ENCODE results near the gene MRPS5. TPM values are rescaled to one million over a fixed set of nuclear protein-coding genes. Genes with fewer than 3 reads are reported as not detected.

MRPS5 gene
- total and polyA plus RNA-seq, 2 donors, result 71.5 to 161 TPM

- Histone ChIP-seq H3K9me3 (ENCODE audit: control insufficient read depth in 2 of 2, insufficient read depth in 1 of 2, low read length in 1 of 2) (no peaks in the 10 kb centered on the region), H3K4me3 (ENCODE audit: low read length in 2 of 2) (no peak overlapping the region), H3K27me3 (ENCODE audit: control insufficient read depth in 2 of 2, insufficient read depth in 1 of 2, low read length in 1 of 2) (no peaks in the 10 kb centered on the region), H3K4me1 (ENCODE audit: control insufficient read depth in 2 of 2, insufficient read depth in 2 of 2, low read length in 2 of 2) (peaks cover 31 to 56% of the 10 kb centered on the region in 2 donors), H3K27ac (ENCODE audit: low read depth in 1 of 2, low read length in 1 of 2) (peak overlapping the region; percentile 68 to 100), H3K36me3 (ENCODE audit: control insufficient read depth in 2 of 2, insufficient read depth in 2 of 2, low read length in 1 of 2) (no peaks in the 10 kb centered on the region)
- peak in 1 of 9 donors; percentile 50 for DNase-seq (ENCODE audit: low read depth in 6 of 9, low spot score in 9 of 9)
- WGBS, result 75% methylated on average over 7 of the region's 7 CpGs
Observed at GRCh38 chr2:95079199-95079683, 42.4 kb downstream of the MRPS5 start.

DNA sequence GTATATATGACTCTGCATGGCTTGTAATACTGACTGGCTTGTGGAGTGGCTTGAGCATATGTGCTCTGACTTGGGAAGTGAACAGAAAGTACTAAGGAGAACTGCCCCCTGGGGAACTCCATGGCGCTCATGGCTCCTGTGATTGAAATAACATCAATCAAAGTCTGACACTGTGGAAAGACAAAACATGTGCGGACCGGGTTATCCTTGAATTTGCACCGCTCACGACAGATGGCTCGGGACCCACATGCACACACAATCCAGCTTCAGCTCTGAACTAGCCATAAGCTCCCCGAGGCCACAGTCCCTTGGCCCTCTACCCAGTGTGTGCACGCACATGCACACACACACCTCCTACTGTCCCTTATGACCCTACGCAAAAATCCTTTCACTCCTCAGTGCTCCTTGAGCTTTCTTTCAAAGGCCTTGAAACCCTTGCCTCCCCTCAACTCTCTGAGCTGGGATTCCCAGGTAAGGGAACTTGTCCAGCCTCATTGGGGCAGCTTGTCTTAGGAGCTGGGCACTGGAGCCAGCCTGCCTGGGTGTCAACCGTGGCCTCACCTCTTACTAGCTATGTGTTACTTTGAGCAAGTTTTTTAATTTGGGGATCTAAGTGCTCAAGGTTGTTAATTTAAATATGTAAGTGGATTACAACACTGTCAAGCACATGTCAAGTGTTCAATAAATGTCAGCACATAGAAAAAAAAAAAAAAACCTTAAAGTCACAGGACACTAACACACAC is 43.6 kb downstream of the MRPS5 start:
- 87% methylated on average over 10 of the region's 10 CpGs for WGBS
- H3K4me3 ChIP-seq (ENCODE audit: low read length in 2 of 2), result peak overlapping the region in 1 of 2 donors; percentile 70
- peaks cover 43 to 68% of the 10 kb centered on the region in 2 donors for H3K4me1 ChIP-seq (ENCODE audit: control insufficient read depth in 2 of 2, insufficient read depth in 2 of 2, low read length in 2 of 2)
- DNase-seq (ENCODE audit: low read depth in 6 of 9, low spot score in 9 of 9), result no peak
- no peaks in the 10 kb centered on the region for H3K36me3 ChIP-seq (ENCODE audit: control insufficient read depth in 2 of 2, insufficient read depth in 2 of 2, low read length in 1 of 2)
- H3K9me3 ChIP-seq (ENCODE audit: control insufficient read depth in 2 of 2, insufficient read depth in 1 of 2, low read length in 1 of 2), result no peaks in the 10 kb centered on the region
- no peaks in the 10 kb centered on the region for H3K27me3 ChIP-seq (ENCODE audit: control insufficient read depth in 2 of 2, insufficient read depth in 1 of 2, low read length in 1 of 2)
- peak overlapping the region; percentile 81 to 100 for H3K27ac ChIP-seq (ENCODE audit: low read depth in 1 of 2, low read length in 1 of 2)

- Histone ChIP-seq H3K27ac (ENCODE audit: low read depth in 1 of 2, low read length in 1 of 2) (peak overlapping the region; percentile 100), H3K36me3 (ENCODE audit: control insufficient read depth in 2 of 2, insufficient read depth in 2 of 2, low read length in 1 of 2) (no peaks in the 10 kb centered on the region), H3K9me3 (ENCODE audit: control insufficient read depth in 2 of 2, insufficient read depth in 1 of 2, low read length in 1 of 2) (no peaks in the 10 kb centered on the region), H3K4me1 (ENCODE audit: control insufficient read depth in 2 of 2, insufficient read depth in 2 of 2, low read length in 2 of 2) (peaks cover 48 to 74% of the 10 kb centered on the region in 2 donors), H3K27me3 (ENCODE audit: control insufficient read depth in 2 of 2, insufficient read depth in 1 of 2, low read length in 1 of 2) (no peaks in the 10 kb centered on the region), H3K4me3 (ENCODE audit: low read length in 2 of 2) (peak overlapping the region in 1 of 2 donors; percentile 70)
- DNase-seq (ENCODE audit: low read depth in 6 of 9, low spot score in 9 of 9), result peak in 2 of 9 donors; percentile 38 to 58
- WGBS, result 5% methylated on average over 3 of the region's 3 CpGs
Observed at GRCh38 chr2:95077530-95077825, 44.1 kb downstream of the MRPS5 start.

DNA sequence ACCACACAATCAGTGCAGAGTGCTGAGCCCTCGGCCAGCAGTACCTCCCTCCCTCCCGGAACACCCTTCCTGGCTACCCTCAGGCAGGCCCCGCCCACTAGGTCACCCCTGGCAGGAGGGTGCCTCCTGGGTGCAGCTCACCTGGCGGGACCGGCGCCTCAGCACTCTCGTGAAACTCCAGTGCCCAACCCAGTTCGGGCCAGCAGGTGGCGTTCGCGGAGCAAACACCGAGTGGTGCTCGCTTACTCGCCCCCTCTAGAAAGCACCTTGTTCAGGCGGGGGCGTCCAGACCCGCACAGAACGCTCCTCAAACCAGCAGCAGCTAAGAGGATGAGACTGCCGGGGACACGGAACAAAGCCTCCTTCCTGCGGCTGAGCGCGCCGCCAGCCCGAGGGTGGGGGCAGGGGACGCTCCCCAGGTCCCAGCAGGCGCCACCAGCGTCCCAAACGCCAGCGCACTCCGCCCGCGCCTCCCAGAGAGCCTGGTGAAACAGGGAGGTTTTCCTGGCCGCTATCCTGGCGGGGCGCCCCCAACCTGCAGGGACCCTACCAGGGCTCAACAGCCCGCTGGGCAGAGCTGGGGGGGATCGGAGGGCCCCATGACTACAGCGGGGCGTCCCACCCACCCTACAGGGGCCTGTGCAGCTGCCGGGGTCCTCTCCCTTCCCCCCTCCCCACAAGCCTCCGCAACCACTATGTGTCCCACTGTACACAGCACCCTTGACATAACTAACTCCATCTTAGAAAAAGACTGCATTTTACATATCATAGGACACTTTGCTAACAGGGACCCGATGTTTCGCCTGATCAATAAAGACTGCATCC is 44.7 kb downstream of the MRPS5 start:
- DNase-seq (ENCODE audit: low read depth in 6 of 9, low spot score in 9 of 9), result peak; percentile 86 to 98 (median 94)
- peak overlapping the region; percentile 100 for H3K27ac ChIP-seq (ENCODE audit: low read depth in 1 of 2, low read length in 1 of 2)
- peak overlapping the region; percentile 70 to 73 for H3K4me3 ChIP-seq (ENCODE audit: low read length in 2 of 2)
- no peaks in the 10 kb centered on the region for H3K27me3 ChIP-seq (ENCODE audit: control insufficient read depth in 2 of 2, insufficient read depth in 1 of 2, low read length in 1 of 2)
- peaks cover 53 to 79% of the 10 kb centered on the region in 2 donors for H3K4me1 ChIP-seq (ENCODE audit: control insufficient read depth in 2 of 2, insufficient read depth in 2 of 2, low read length in 2 of 2)
- no peaks in the 10 kb centered on the region for H3K9me3 ChIP-seq (ENCODE audit: control insufficient read depth in 2 of 2, insufficient read depth in 1 of 2, low read length in 1 of 2)
- no peaks in the 10 kb centered on the region for H3K36me3 ChIP-seq (ENCODE audit: control insufficient read depth in 2 of 2, insufficient read depth in 2 of 2, low read length in 1 of 2)
- 8% methylated on average over 44 of the region's 44 CpGs for WGBS

GRCh38 chr2:95075440-95076132 is 46.0 kb downstream of the MRPS5 start:
- Histone ChIP-seq H3K9me3 (ENCODE audit: control insufficient read depth in 2 of 2, insufficient read depth in 1 of 2, low read length in 1 of 2) (no peaks in the 10 kb centered on the region), H3K27me3 (ENCODE audit: control insufficient read depth in 2 of 2, insufficient read depth in 1 of 2, low read length in 1 of 2) (no peaks in the 10 kb centered on the region), H3K27ac (ENCODE audit: low read depth in 1 of 2, low read length in 1 of 2) (peak overlapping the region; percentile 100), H3K4me3 (ENCODE audit: low read length in 2 of 2) (peak overlapping the region; percentile 70 to 73), H3K4me1 (ENCODE audit: control insufficient read depth in 2 of 2, insufficient read depth in 2 of 2, low read length in 2 of 2) (peaks cover 54 to 82% of the 10 kb centered on the region in 2 donors), H3K36me3 (ENCODE audit: control insufficient read depth in 2 of 2, insufficient read depth in 2 of 2, low read length in 1 of 2) (no peaks in the 10 kb centered on the region)
- DNase-seq (ENCODE audit: low read depth in 6 of 9, low spot score in 9 of 9), result peak in 2 of 9 donors; percentile 35 to 65
- 48% methylated on average over 8 of the region's 8 CpGs for WGBS

GRCh38 chr2:95074663-95075439 is 46.8 kb downstream of the MRPS5 start:
- H3K36me3 ChIP-seq (ENCODE audit: control insufficient read depth in 2 of 2, insufficient read depth in 2 of 2, low read length in 1 of 2), result no peaks in the 10 kb centered on the region
- H3K27ac ChIP-seq (ENCODE audit: low read depth in 1 of 2, low read length in 1 of 2), result peak overlapping the region; percentile 100
- peak overlapping the region; percentile 70 to 73 for H3K4me3 ChIP-seq (ENCODE audit: low read length in 2 of 2)
- H3K4me1 ChIP-seq (ENCODE audit: control insufficient read depth in 2 of 2, insufficient read depth in 2 of 2, low read length in 2 of 2), result peaks cover 54 to 81% of the 10 kb centered on the region in 2 donors
- H3K27me3 ChIP-seq (ENCODE audit: control insufficient read depth in 2 of 2, insufficient read depth in 1 of 2, low read length in 1 of 2), result no peaks in the 10 kb centered on the region
- no peaks in the 10 kb centered on the region for H3K9me3 ChIP-seq (ENCODE audit: control insufficient read depth in 2 of 2, insufficient read depth in 1 of 2, low read length in 1 of 2)
- peak in 8 of 9 donors; percentile 81 to 98 (median 90) for DNase-seq (ENCODE audit: low read depth in 6 of 9, low spot score in 9 of 9)
- WGBS, result 17% methylated on average over 15 of the region's 15 CpGs

DNA sequence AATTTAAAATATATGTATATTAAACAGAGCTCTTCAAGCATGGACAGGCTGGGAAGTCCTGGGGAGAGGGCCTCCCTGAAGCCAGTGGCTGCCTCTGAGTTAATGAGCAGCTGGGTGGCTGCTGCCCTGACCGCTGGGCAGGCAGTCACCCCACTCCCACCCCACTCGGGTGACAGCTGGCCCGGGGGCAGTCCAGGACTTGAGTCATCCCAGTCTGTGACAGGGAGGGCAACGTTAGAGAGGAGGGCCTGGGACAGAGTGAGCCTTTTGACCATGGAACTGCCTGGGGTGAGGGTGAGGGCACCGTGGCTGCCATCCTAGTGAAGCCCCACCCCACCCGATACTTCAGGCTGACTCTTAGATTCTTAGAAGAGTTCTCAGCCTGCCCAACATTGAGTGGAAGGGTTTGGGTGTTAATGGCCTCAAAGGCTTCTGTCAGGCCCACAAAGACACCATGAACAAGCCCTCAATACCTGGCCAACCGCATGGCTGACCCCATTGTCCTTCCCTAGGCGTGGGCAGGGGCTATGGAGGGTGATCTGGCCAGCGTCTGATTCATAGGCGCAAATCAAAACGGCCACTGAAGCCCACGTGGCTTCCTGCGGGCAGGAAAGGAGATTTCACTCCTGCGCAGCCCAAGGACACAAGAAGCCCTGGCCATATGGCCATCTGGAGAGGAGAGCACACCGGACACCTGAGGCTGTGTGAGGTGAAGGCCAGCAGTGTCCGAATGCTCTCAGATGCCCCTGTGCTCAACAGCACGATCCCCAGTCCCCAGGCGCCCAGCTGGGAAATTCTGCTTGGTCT is 47.5 kb downstream of the MRPS5 start:
- WGBS, result 51% methylated on average over 18 of the region's 18 CpGs
- H3K27me3 ChIP-seq (ENCODE audit: control insufficient read depth in 2 of 2, insufficient read depth in 1 of 2, low read length in 1 of 2), result no peaks in the 10 kb centered on the region

DNA sequence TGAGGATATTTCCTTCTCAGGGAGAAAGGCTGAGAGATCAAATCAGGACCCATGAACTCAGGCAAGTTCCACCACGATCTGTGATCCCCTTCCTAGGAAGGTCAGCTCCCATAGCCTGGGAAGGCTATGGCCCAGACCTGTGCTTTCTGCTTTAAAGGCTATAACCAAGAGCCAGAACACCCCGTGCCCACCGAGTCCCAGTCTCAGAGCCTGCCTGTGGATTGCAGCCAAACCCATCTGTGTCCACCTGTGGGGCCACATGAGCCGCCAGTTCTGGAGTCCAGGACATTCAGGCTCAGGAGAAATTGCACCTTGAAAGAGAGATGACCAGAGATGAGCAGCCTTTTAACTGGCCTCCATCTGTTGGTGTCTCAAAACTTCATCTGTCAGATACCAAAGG is 49.2 kb downstream of the MRPS5 start:
- H3K27me3 ChIP-seq (ENCODE audit: control insufficient read depth in 2 of 2, insufficient read depth in 1 of 2, low read length in 1 of 2), result no peaks in the 10 kb centered on the region

More for the DNA sequence above, 47.5 kb downstream of the MRPS5 start:
- H3K27ac ChIP-seq (ENCODE audit: low read depth in 1 of 2, low read length in 1 of 2), result peak overlapping the region; percentile 100
- no peak for DNase-seq (ENCODE audit: low read depth in 6 of 9, low spot score in 9 of 9)
- no peaks in the 10 kb centered on the region for H3K36me3 ChIP-seq (ENCODE audit: control insufficient read depth in 2 of 2, insufficient read depth in 2 of 2, low read length in 1 of 2)
- no peaks in the 10 kb centered on the region for H3K9me3 ChIP-seq (ENCODE audit: control insufficient read depth in 2 of 2, insufficient read depth in 1 of 2, low read length in 1 of 2)
- H3K4me3 ChIP-seq (ENCODE audit: low read length in 2 of 2), result peak overlapping the region; percentile 70 to 73
- peaks cover 49 to 73% of the 10 kb centered on the region in 2 donors for H3K4me1 ChIP-seq (ENCODE audit: control insufficient read depth in 2 of 2, insufficient read depth in 2 of 2, low read length in 2 of 2)

More for the DNA sequence above, 49.2 kb downstream of the MRPS5 start:
- Histone ChIP-seq H3K4me1 (ENCODE audit: control insufficient read depth in 2 of 2, insufficient read depth in 2 of 2, low read length in 2 of 2) (peaks cover 41 to 57% of the 10 kb centered on the region in 2 donors), H3K27ac (ENCODE audit: low read depth in 1 of 2, low read length in 1 of 2) (peak overlapping the region in 1 of 2 donors; percentile 100), H3K9me3 (ENCODE audit: control insufficient read depth in 2 of 2, insufficient read depth in 1 of 2, low read length in 1 of 2) (no peaks in the 10 kb centered on the region), H3K36me3 (ENCODE audit: control insufficient read depth in 2 of 2, insufficient read depth in 2 of 2, low read length in 1 of 2) (no peaks in the 10 kb centered on the region), H3K4me3 (ENCODE audit: low read length in 2 of 2) (no peak overlapping the region)
- no peak for DNase-seq (ENCODE audit: low read depth in 6 of 9, low spot score in 9 of 9)
- WGBS, result 93% methylated on average over 4 of the region's 4 CpGs

Measured in thymus (tissue), 11 donors.